Neural cell (in vitro differentiated cells): ENCODE results near the gene TOMM22.
"Not testable (repeated sequence)": the region's sequence is repeated elsewhere in the genome, so short reads cannot be mapped to it uniquely, and the experiment has no call there.

Experiments used
- EP300 ChIP-seq: fragments of 450-650 bp; conservative IDR thresholded peaks from 2 replicates; pipeline ENCODE4 v1.6.1; 2014; ENCODE audit warnings: antibody characterized with exemption, mild to moderate bottlenecking, moderate library complexity; ENCODE audit not compliant: poor library complexity, severe bottlenecking
- EZH2 ChIP-seq: fragments of 200-600, 300-800 bp; shearing (Covaris generic), sonication (generic); IDR thresholded peaks from 2 replicates; pipeline ENCODE4 v1.6.1; 2014; ENCODE audit warnings: antibody characterized with exemption, low read length, borderline replicate concordance, mild to moderate bottlenecking; ENCODE audit not compliant: insufficient read depth, poor library complexity, severe bottlenecking
- POLR2AphosphoS5 ChIP-seq: IDR thresholded peaks from 2 replicates; pipeline ENCODE4 v1.6.1; 2012
- SMC3 ChIP-seq: fragments of 450-650 bp; conservative IDR thresholded peaks from 2 replicates; pipeline ENCODE4 v1.6.1; 2014; ENCODE audit warnings: antibody characterized with exemption, mild to moderate bottlenecking, moderate library complexity; ENCODE audit not compliant: poor library complexity
- TF ChIP-seq, protein P1 (sequence below): fragments of 450-650 bp; IDR thresholded peaks from 2 replicates; pipeline ENCODE4 v1.5.1; 2014; ENCODE audit warnings: antibody characterized with exemption, mild to moderate bottlenecking, moderate library complexity; ENCODE audit not compliant: poor library complexity, severe bottlenecking
- TF ChIP-seq, protein P2 (sequence below): IDR thresholded peaks from 2 replicates; pipeline ENCODE4 v1.6.1; 2012; ENCODE audit warnings: borderline replicate concordance

DNA sequence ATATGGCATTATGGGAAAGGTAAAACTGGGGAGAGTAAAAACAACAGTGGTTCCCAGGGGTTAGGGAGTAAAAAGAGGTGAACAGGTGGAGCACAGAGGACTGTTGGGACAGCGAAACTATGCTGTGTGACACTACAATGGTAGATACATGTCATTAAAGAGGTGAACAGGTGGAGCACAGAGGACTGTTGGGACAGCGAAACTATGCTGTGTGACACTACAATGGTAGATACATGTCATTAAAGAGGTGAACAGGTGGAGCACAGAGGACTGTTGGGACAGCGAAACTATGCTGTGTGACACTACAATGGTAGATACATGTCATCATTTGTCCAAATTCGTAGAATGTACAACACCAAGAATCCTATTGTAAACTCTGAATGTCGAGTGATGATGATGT lies 37.5 kb upstream of the TOMM22 start:
- TF ChIP-seq POLR2AphosphoS5, EZH2, EP300, SMC3: not testable (repeated sequence)
- TF ChIP-seq, protein P1, sequence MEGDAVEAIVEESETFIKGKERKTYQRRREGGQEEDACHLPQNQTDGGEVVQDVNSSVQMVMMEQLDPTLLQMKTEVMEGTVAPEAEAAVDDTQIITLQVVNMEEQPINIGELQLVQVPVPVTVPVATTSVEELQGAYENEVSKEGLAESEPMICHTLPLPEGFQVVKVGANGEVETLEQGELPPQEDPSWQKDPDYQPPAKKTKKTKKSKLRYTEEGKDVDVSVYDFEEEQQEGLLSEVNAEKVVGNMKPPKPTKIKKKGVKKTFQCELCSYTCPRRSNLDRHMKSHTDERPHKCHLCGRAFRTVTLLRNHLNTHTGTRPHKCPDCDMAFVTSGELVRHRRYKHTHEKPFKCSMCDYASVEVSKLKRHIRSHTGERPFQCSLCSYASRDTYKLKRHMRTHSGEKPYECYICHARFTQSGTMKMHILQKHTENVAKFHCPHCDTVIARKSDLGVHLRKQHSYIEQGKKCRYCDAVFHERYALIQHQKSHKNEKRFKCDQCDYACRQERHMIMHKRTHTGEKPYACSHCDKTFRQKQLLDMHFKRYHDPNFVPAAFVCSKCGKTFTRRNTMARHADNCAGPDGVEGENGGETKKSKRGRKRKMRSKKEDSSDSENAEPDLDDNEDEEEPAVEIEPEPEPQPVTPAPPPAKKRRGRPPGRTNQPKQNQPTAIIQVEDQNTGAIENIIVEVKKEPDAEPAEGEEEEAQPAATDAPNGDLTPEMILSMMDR, result not testable (repeated sequence)
- TF ChIP-seq, protein P2, sequence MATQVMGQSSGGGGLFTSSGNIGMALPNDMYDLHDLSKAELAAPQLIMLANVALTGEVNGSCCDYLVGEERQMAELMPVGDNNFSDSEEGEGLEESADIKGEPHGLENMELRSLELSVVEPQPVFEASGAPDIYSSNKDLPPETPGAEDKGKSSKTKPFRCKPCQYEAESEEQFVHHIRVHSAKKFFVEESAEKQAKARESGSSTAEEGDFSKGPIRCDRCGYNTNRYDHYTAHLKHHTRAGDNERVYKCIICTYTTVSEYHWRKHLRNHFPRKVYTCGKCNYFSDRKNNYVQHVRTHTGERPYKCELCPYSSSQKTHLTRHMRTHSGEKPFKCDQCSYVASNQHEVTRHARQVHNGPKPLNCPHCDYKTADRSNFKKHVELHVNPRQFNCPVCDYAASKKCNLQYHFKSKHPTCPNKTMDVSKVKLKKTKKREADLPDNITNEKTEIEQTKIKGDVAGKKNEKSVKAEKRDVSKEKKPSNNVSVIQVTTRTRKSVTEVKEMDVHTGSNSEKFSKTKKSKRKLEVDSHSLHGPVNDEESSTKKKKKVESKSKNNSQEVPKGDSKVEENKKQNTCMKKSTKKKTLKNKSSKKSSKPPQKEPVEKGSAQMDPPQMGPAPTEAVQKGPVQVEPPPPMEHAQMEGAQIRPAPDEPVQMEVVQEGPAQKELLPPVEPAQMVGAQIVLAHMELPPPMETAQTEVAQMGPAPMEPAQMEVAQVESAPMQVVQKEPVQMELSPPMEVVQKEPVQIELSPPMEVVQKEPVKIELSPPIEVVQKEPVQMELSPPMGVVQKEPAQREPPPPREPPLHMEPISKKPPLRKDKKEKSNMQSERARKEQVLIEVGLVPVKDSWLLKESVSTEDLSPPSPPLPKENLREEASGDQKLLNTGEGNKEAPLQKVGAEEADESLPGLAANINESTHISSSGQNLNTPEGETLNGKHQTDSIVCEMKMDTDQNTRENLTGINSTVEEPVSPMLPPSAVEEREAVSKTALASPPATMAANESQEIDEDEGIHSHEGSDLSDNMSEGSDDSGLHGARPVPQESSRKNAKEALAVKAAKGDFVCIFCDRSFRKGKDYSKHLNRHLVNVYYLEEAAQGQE, result not testable (repeated sequence)
